Astrocyte of the spinal cord (primary cell): ENCODE measurements around the gene ZHX3.

Experiments
- DNase-seq: peaks from one replicate; pipeline ENCODE4 v3.0.0; 2011; ENCODE audit warnings: low read depth, low spot score
- H3K4me3 ChIP-seq: 2 replicates; pipeline ENCODE4 v1.5.1; 2011; ENCODE audit warnings: low read depth, mild to moderate bottlenecking, low read length, moderate library complexity
- in situ Hi-C: cut with HindIII; loops from 2 replicates; pipeline ENCODE4 v1.10.0; 2017; ENCODE audit warnings: low sequenced_read_pairs
- TF ChIP-seq, protein P1 (sequence below): IDR thresholded peaks from 2 replicates; pipeline ENCODE4 v1.5.1; 2012; ENCODE audit warnings: low read depth, mild to moderate bottlenecking, low read length, inconsistent platforms

ZHX3 gene

GRCh38 chr20:41152108-41152757 is 165.3 kb downstream of the ZHX3 start:
- TF ChIP-seq, protein P1, sequence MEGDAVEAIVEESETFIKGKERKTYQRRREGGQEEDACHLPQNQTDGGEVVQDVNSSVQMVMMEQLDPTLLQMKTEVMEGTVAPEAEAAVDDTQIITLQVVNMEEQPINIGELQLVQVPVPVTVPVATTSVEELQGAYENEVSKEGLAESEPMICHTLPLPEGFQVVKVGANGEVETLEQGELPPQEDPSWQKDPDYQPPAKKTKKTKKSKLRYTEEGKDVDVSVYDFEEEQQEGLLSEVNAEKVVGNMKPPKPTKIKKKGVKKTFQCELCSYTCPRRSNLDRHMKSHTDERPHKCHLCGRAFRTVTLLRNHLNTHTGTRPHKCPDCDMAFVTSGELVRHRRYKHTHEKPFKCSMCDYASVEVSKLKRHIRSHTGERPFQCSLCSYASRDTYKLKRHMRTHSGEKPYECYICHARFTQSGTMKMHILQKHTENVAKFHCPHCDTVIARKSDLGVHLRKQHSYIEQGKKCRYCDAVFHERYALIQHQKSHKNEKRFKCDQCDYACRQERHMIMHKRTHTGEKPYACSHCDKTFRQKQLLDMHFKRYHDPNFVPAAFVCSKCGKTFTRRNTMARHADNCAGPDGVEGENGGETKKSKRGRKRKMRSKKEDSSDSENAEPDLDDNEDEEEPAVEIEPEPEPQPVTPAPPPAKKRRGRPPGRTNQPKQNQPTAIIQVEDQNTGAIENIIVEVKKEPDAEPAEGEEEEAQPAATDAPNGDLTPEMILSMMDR: no peak
- H3K4me3 ChIP-seq: no peak overlapping the region
- in situ Hi-C loops: no loop called here
- DNase-seq: no peak

DNA sequence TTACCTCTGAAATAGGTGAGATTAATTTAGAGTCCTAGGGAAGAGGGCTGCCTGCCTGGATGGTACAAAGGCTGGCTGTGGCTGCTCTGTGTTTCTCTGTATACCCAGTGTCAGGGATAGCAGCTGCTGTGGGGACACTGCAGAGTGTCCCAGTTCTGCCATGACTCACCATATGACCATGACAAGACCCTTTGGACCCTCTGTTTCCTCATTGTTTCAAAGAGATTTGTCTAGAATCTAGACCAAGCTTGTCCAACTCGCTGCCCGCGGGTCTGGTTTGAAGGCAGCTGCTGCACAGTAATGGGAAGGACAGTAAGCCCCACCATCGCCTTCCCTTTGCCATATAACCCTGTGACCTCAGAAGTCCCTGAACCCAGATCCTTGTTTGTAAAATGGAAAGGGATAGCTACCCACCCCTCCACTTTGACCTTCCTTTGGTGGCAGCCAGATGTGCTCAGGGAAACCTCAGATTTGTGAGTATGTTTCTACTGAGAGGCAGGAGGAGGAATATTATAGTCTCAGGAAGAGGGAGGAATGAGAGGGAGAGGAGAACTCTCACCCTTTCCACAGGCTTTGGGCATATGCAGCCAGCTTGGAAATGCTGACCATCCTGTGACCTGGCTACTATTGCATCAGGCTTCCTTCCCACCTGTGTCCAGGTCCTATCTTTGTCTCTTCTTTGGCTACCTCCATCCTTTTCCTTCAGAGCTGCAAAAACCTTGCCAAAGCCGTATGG is 166.2 kb downstream of the ZHX3 start:
- no peak for DNase-seq
- no peak overlapping the region for H3K4me3 ChIP-seq
- in situ Hi-C loops: no loop called here
- TF ChIP-seq, protein P1: no peak

DNA sequence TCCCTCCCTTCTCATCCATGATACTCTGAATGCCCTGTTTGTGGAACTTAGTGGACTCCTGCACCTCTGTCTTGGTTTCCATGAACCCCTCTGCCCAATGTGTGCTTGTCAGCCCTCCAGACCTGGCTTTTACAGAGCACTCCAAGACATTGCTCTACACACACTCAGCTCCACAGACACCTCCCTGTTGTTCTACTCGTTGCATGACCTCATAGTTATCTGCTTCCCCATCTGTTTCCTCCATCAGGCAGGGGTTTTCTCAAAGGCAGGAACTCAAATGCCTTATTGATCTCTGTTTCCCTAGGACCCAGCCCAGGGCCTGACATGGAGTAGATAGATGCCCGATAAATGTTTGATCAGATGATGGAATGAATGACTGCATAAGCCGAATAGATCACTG is 166.9 kb downstream of the ZHX3 start:
- in situ Hi-C loops: no loop called here
- TF ChIP-seq, protein P1: no peak
- DNase-seq: no peak
- no peak overlapping the region for H3K4me3 ChIP-seq

- in situ Hi-C loops: no loop called here
- TF ChIP-seq, protein P1: no peak
- H3K4me3 ChIP-seq: no peak overlapping the region
- DNase-seq: no peak
Measured at GRCh38 chr20:41148942-41149341, 168.6 kb downstream of the ZHX3 start.

DNA sequence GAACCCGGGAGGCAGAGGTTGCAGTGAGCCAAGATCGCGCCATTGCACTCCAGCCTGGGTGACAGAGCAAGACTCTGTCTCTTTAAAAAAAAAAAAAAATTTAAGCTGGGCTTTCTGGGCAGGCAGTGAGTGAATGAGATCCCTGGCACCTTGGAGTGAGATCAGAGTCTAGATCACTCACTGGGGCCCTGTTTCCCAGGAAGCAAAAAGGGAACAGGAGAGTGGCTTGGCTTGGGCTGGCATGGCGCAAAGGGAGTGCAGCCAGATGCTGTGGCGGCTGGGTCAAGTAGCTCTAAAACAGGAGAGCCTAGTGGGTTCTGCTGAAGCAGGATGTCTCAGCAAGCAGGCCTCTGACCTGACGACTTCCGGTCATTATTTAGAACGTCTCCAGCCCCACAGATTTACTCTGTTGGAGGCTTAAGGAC is 169.8 kb downstream of the ZHX3 start:
- in situ Hi-C loops: no loop called here
- TF ChIP-seq, protein P1: no peak
- no peak overlapping the region for H3K4me3 ChIP-seq
- no peak for DNase-seq

GRCh38 chr20:41145821-41146620 is 171.5 kb downstream of the ZHX3 start:
- TF ChIP-seq, protein P1: no peak
- no peak overlapping the region for H3K4me3 ChIP-seq
- DNase-seq: no peak
- in situ Hi-C loops: no loop called here
